Hematopoietic multipotent progenitor cell treated with erythropoietin and hydrocortisone succinate and interleukin-3 and kit ligand, for 4 days (in vitro differentiated cells): Measurements from ENCODE around the gene LCE7A.

Experiments
- DNase-seq: peaks from one replicate; pipeline ENCODE4 v3.0.0-alpha.2; 2015

The LCE7A gene

GRCh38 chr1:152859696-152860095 lies at the start of gene LCE7A:
Gene LCE7A, plus strand, starts transcription at chr1:152859996. Its CDS starts 702 bp downstream, at chr1:152860698.
- DNase-seq = no peak

GRCh38 chr1:152811050-152811449 lies 48.7 kb upstream of the LCE7A start:
- DNase-seq = no peak

- DNase-seq = no peak
Measured at GRCh38 chr1:152811671-152812070, 48.1 kb upstream of the LCE7A start, which contains the start of gene LCE1B. Gene LCE1B, plus strand, starts transcription at chr1:152811971. Its CDS starts 476 bp downstream, at chr1:152812447.

GRCh38 chr1:152817309-152817708 lies 42.5 kb upstream of the LCE7A start:
- DNase-seq = no peak

GRCh38 chr1:152823294-152823693 lies 36.5 kb upstream of the LCE7A start:
- no peak for DNase-seq

- DNase-seq = no peak
Measured at GRCh38 chr1:152824964-152825363, 34.8 kb upstream of the LCE7A start.

GRCh38 chr1:152827173-152827572 lies 32.6 kb upstream of the LCE7A start, which contains the start of gene LCE1A:
Gene LCE1A, plus strand, starts transcription at chr1:152827473. Its CDS starts 0 bp downstream, at chr1:152827473.
- no peak for DNase-seq

- no peak for DNase-seq
Measured at GRCh38 chr1:152836870-152837269, 22.9 kb upstream of the LCE7A start.

GRCh38 chr1:152842556-152842955 lies 17.2 kb upstream of the LCE7A start, which contains the start of gene LCE6A:
Gene LCE6A, plus strand, starts transcription at chr1:152842856. Its CDS starts 665 bp downstream, at chr1:152843521.
- DNase-seq = no peak

- DNase-seq = no peak
Measured at GRCh38 chr1:152855661-152856060, 4.1 kb upstream of the LCE7A start.

- DNase-seq = no peak
Measured at GRCh38 chr1:152858062-152858461, 1.7 kb upstream of the LCE7A start.

- no peak for DNase-seq
Measured at GRCh38 chr1:152860129-152860528, 333 bp downstream of the LCE7A start.

- DNase-seq = no peak
Measured at GRCh38 chr1:152861374-152861773, 1.6 kb downstream of the LCE7A start.

- no peak for DNase-seq
Measured at GRCh38 chr1:152864443-152864842, 4.6 kb downstream of the LCE7A start.

- no peak for DNase-seq
Measured at GRCh38 chr1:152866321-152866720, 6.5 kb downstream of the LCE7A start.

- peak; percentile 86 for DNase-seq
Measured at GRCh38 chr1:152869808-152870419, 10.1 kb downstream of the LCE7A start.

GRCh38 chr1:152870831-152871730 lies 11.3 kb downstream of the LCE7A start:
- peak; percentile 57 for DNase-seq

GRCh38 chr1:152871731-152872126 lies 11.9 kb downstream of the LCE7A start:
- DNase-seq = no peak

- no peak for DNase-seq
Measured at GRCh38 chr1:152873495-152873894, 13.7 kb downstream of the LCE7A start.

- DNase-seq = no peak
Measured at GRCh38 chr1:152876827-152877226, 17.0 kb downstream of the LCE7A start.

GRCh38 chr1:152878042-152878441 lies 18.2 kb downstream of the LCE7A start, which contains the start of gene SMCP:
Gene SMCP, plus strand, starts transcription at chr1:152878322. Its CDS starts 6,101 bp downstream, at chr1:152884423.
- peak; percentile 45 for DNase-seq

GRCh38 chr1:152879559-152880198 lies 19.9 kb downstream of the LCE7A start:
- no peak for DNase-seq

GRCh38 chr1:152880316-152880715 lies 20.5 kb downstream of the LCE7A start:
- DNase-seq = no peak
